HCT116 (cell line): ENCODE results near the gene SPATA17. TPM values are rescaled to one million over a fixed set of nuclear protein-coding genes. Genes with fewer than 3 reads are reported as not detected.

ENCODE experiments used
- ATAC-seq: fragments of 200-7000 bp; cut with Tn5 transposase; 2 replicates; pipeline ENCODE4 v1.9.1; 2020; ENCODE audit warnings: mild to moderate bottlenecking, moderate library complexity
- BruUV-seq: library from RNA; stranded (reverse); fragments of 400-500 nt; replicated peaks from 2 replicates; lab custom pipeline; 2021; lab: Mats Ljungman, UMichigan
- CTCF ChIA-PET: fragments of 300-600 bp; sonication (Branson Sonifier 250); formaldehyde crosslinking; loops from one replicate; lab custom pipeline; 2021; ENCODE audit warnings: antibody characterized with exemption; lab: Charles Lee
- POLR2A ChIA-PET: fragments of 300-600, 350-600 bp; sonication (Branson Sonifier 250); formaldehyde crosslinking; loops from one replicate; lab custom pipeline; 2021; ENCODE audit warnings: antibody characterized with exemption; lab: Charles Lee
- RAD21 ChIA-PET, 2 experiments: fragments of 300-600 bp; sonication (Branson Sonifier 250); formaldehyde crosslinking; loops; one replicate each; lab custom pipeline; 2023; ENCODE audit warnings: low total read pairs in 2 of 2; ENCODE audit not compliant: uncharacterized antibody in 2 of 2, unreplicated experiment in 2 of 2, low non-redundant PET in 1 of 2; lab: Charles Lee
- DNase-seq: peaks from one replicate; pipeline ENCODE4 v3.0.0-alpha.2; 2010; ENCODE audit warnings: low read depth, low spot score
- H2AFZ ChIP-seq: fragments of 200-600 bp; shearing (Covaris generic), sonication (generic); 2 replicates; pipeline ENCODE4 v1.6.1; 2017; ENCODE audit warnings: low read depth, mixed run types, mixed read lengths, antibody characterized with exemption, low read length; ENCODE audit not compliant: poor library complexity, severe bottlenecking
- H3K27ac ChIP-seq: 2 replicates; pipeline ENCODE4 v1.5.1; 2012; ENCODE audit warnings: low read depth, low read length
- H3K27me3 ChIP-seq: fragments of 200-600 bp; sonication (generic); 2 replicates; pipeline ENCODE4 v1.6.1; 2016; ENCODE audit warnings: mixed run types, low read length, mixed read lengths; ENCODE audit not compliant: insufficient read depth
- H3K36me3 ChIP-seq, 2 experiments: fragments of 200-500 bp in 1 of 2; fragments of 200-600 bp in 1 of 2; sonication (Bioruptor generic) in 1 of 2; sonication (generic) in 1 of 2; 2 replicates each; pipeline versions ENCODE4 v1.5.1 to v1.6.1; 2014 to 2016; ENCODE audit warnings: low read length in 2 of 2, inconsistent platforms in 1 of 2, mixed read lengths in 1 of 2, mixed run types in 1 of 2; ENCODE audit not compliant: insufficient read depth in 2 of 2, control insufficient read depth in 1 of 2
- H3K4me1 ChIP-seq, 2 experiments: fragments of 200-600 bp in 1 of 2; sonication (generic) in 1 of 2; 2 replicates each; pipeline versions ENCODE4 v1.5.1 to v1.6.1; 2012 to 2017; ENCODE audit warnings: low read length in 2 of 2, inconsistent platforms in 1 of 2, mild to moderate bottlenecking in 1 of 2, mixed read lengths in 1 of 2, mixed run types in 1 of 2, moderate library complexity in 1 of 2; ENCODE audit not compliant: insufficient read depth in 2 of 2, control insufficient read depth in 1 of 2
- H3K4me2 ChIP-seq: fragments of 200-600 bp; sonication (generic); 2 replicates; pipeline ENCODE4 v1.6.1; 2017; ENCODE audit warnings: mixed run types, low read length, mixed read lengths
- H3K4me3 ChIP-seq, 2 experiments: fragments of 200-600 bp in 1 of 2; sonication (generic) in 1 of 2; replicated peaks in 1 of 2; 2 replicates each; pipeline ENCODE4 v1.5.1; 2011 to 2016; ENCODE audit warnings: low read length in 2 of 2, control low read depth in 1 of 2, low read depth in 1 of 2, mild to moderate bottlenecking in 1 of 2, mixed read lengths in 1 of 2, mixed run types in 1 of 2
- H3K79me2 ChIP-seq: fragments of 200-600 bp; sonication (generic); 2 replicates; pipeline ENCODE4 v1.6.1; 2017; ENCODE audit warnings: mild to moderate bottlenecking, mixed run types, low read length, moderate library complexity, mixed read lengths; ENCODE audit not compliant: insufficient read depth
- H3K9ac ChIP-seq: fragments of 200-600 bp; sonication (generic); 2 replicates; pipeline ENCODE4 v1.6.1; 2016; ENCODE audit warnings: low read length, mixed read lengths
- H3K9me2 ChIP-seq: fragments of 200-600 bp; sonication (generic), shearing (Covaris generic); 2 replicates; pipeline ENCODE4 v1.6.1; 2017; ENCODE audit warnings: mixed run types, mild to moderate bottlenecking, moderate library complexity; ENCODE audit not compliant: insufficient read depth
- H3K9me3 ChIP-seq, 2 experiments: fragments of 200-500 bp in 1 of 2; fragments of 200-600 bp in 1 of 2; sonication (Bioruptor generic) in 1 of 2; sonication (generic) in 1 of 2; 2 replicates each; pipeline ENCODE4 v1.6.1; 2014 to 2017; ENCODE audit warnings: low read length in 2 of 2, mixed read lengths in 2 of 2, inconsistent platforms in 1 of 2, low read depth in 1 of 2, mild to moderate bottlenecking in 1 of 2, mixed run types in 1 of 2, moderate library complexity in 1 of 2; ENCODE audit not compliant: control insufficient read depth in 1 of 2, insufficient read depth in 1 of 2
- H4K20me1 ChIP-seq: fragments of 200-600 bp; sonication (generic), shearing (Covaris generic); 2 replicates; pipeline ENCODE4 v1.6.1; 2017; ENCODE audit warnings: mixed run types, mild to moderate bottlenecking, moderate library complexity; ENCODE audit not compliant: insufficient read depth
- ATF3 ChIP-seq: IDR thresholded peaks from 2 replicates; pipeline ENCODE4 v1.6.1; 2012
- CTCF ChIP-seq, 3 experiments: fragments of 200-600 bp in 1 of 3; sonication (generic) in 1 of 3; IDR thresholded peaks in 2 of 3; conservative IDR thresholded peaks in 1 of 3; 2 replicates each; pipeline ENCODE4 v1.5.1; 2012 to 2017; ENCODE audit warnings: low read depth in 2 of 3, low read length in 2 of 3, antibody characterized with exemption in 1 of 3, borderline replicate concordance in 1 of 3, control low read depth in 1 of 3, mild to moderate bottlenecking in 1 of 3, mixed read lengths in 1 of 3, mixed run types in 1 of 3, moderate library complexity in 1 of 3; ENCODE audit not compliant: insufficient read depth in 1 of 3
- ELF1 ChIP-seq: IDR thresholded peaks from 2 replicates; pipeline ENCODE4 v1.6.1; 2012; ENCODE audit warnings: low read depth, borderline replicate concordance
- EZH2phosphoT487 ChIP-seq: fragments of 200-600 bp; IDR thresholded peaks from 2 replicates; pipeline ENCODE4 v1.6.1; 2018; ENCODE audit warnings: antibody characterized with exemption, borderline replicate concordance
- RAD21 ChIP-seq: IDR thresholded peaks from 2 replicates; pipeline ENCODE4 v1.6.1; 2012; ENCODE audit warnings: low read depth, mild to moderate bottlenecking
- SP1 ChIP-seq: IDR thresholded peaks from 2 replicates; pipeline ENCODE4 v1.6.1; 2012; ENCODE audit warnings: low read depth
- ZBTB33 ChIP-seq: IDR thresholded peaks from 2 replicates; pipeline ENCODE4 v1.6.1; 2011; ENCODE audit warnings: mild to moderate bottlenecking, low read length, moderate library complexity; ENCODE audit not compliant: insufficient replicate concordance; ENCODE audit errors: extremely low read depth
- intact Hi-C: fragments of 100-400 bp; cut with micrococcal nuclease; formaldehyde crosslinking; loops from 2 replicates; pipeline ENCODE4 v1.10.0; 2022
- total RNA-seq: library from RNA; stranded (reverse); gene quantifications from one replicate; pipeline ENCODE4 v1.2.1, GENCODE V29; 2021; ENCODE audit not compliant: unreplicated experiment

SPATA17 gene
- total RNA-seq, 1 experiment from 2014 or later, result 2.5 TPM

GRCh38 chr1:217674028-217674729, 43.0 kb downstream of the SPATA17 start:
- Histone ChIP-seq H3K9me3 (no peaks in the 10 kb centered on the region), H3K4me3 (no peak overlapping the region), H3K27me3 (no peaks in the 10 kb centered on the region), H3K9me2 (no peaks in the 10 kb centered on the region), H2AFZ (no peak overlapping the region), H3K27ac (no peak overlapping the region), H3K4me2 (no peak overlapping the region), H4K20me1 (no peaks in the 10 kb centered on the region), H3K9ac (no peak overlapping the region), H3K4me1 (no peaks in the 10 kb centered on the region), H3K79me2 (no peaks in the 10 kb centered on the region), H3K36me3 (no peaks in the 10 kb centered on the region)
- POLR2A ChIA-PET, result no interaction called here
- RAD21 ChIA-PET, result no interaction called here
- BruUV-seq, result no TSS peak
- no peak for ATAC-seq
- no peak for DNase-seq
- CTCF ChIA-PET, result no interaction called here
- intact Hi-C loops, result no loop called here
- TF ChIP-seq EZH2phosphoT487 (no peak), CTCF (IDR thresholded peaks at IDR 0.05 in 2 of 3, conservative IDR thresholded peaks at IDR 0.05 in 1 of 3; ENCODE audit: borderline replicate concordance in 1 of 3, insufficient read depth in 1 of 3, low read depth in 2 of 3, low read length in 2 of 3) (no peak), ATF3 (no peak), RAD21 (no peak), ZBTB33 (no peak), SP1 (no peak), ELF1 (no peak)
